K562 (cell line): ENCODE results near the gene EVI5. TPM values are rescaled to one million over a fixed set of nuclear protein-coding genes. Genes with fewer than 3 reads are reported as not detected.
A peak's percentile ranks its signal among the peaks of the same experiment; 100 is the strongest.

ENCODE experiments used
- ATAC-seq: fragments of 200-7000 bp; cut with Tn5 transposase; 3 replicates; pipeline ENCODE4 v1.9.1; 2020; ENCODE audit warnings: moderate library complexity
- BruUV-seq: library from RNA; stranded (reverse); fragments of 400-500 nt; replicated peaks from 2 replicates; lab custom pipeline; 2021; lab: Mats Ljungman, UMichigan
- CTCF ChIA-PET: fragments of 300-600 bp; formaldehyde crosslinking; extraction: SDS; loops from one replicate; lab custom pipeline; 2021; ENCODE audit warnings: low intra/inter-chr PET ratio; lab: Yijun Ruan, JAX
- POLR2A ChIA-PET: fragments of 300-600, 350-650 bp; sonication (Branson Sonifier 250); formaldehyde crosslinking; extraction: SDS; loops from one replicate; lab custom pipeline; 2021; ENCODE audit warnings: antibody characterized with exemption, inconsistent platforms; lab: Yijun Ruan, JAX
- DNase-seq, 4 experiments: peaks; one replicate each; pipeline versions ENCODE4 v3.0.0 to v3.0.0-alpha.2; 2011 to 2018; ENCODE audit warnings: low spot score in 3 of 4, mixed read lengths in 3 of 4; ENCODE audit errors: extremely low read depth in 1 of 4
- FAIRE-seq: peaks from 2 replicates; lab custom pipeline; 2011; peaks lifted over from hg19 to GRCh38; lab: Jason Lieb, UNC
- H2AFZ ChIP-seq: 2 replicates; pipeline ENCODE4 v1.6.0; 2011; ENCODE audit warnings: low read depth, low read length, control low read depth, inconsistent platforms
- H3K27ac ChIP-seq: fragments of 200-600 bp; 3 replicates; pipeline ENCODE4 v1.8.0; 2011; ENCODE audit warnings: low read depth, mild to moderate bottlenecking, control low read depth, inconsistent platforms, low read length, moderate library complexity, mixed read lengths; ENCODE audit errors: extremely low read depth
- H3K27me3 ChIP-seq, 2 experiments: fragments of 300-600 bp in 1 of 2; 2 replicates in 1 of 2; 3 replicates in 1 of 2; pipeline versions ENCODE4 v1.6.0 to v1.8.0; 2011; ENCODE audit warnings: inconsistent platforms in 2 of 2, low read length in 2 of 2, mild to moderate bottlenecking in 1 of 2, mixed read lengths in 1 of 2, moderate library complexity in 1 of 2; ENCODE audit not compliant: control insufficient read depth in 2 of 2, insufficient read depth in 2 of 2
- H3K36me3 ChIP-seq: fragments of 300-600 bp; 3 replicates; pipeline ENCODE4 v1.8.0; 2011; ENCODE audit warnings: mild to moderate bottlenecking, low read length, inconsistent platforms; ENCODE audit not compliant: control insufficient read depth, insufficient read depth
- H3K4me1 ChIP-seq, 2 experiments: fragments of 200-600 bp in 1 of 2; replicated peaks in 1 of 2; 2 replicates in 1 of 2; 3 replicates in 1 of 2; pipeline versions ENCODE4 v1.5.1 to v1.8.0; 2011; ENCODE audit warnings: inconsistent platforms in 2 of 2, low read length in 2 of 2, mild to moderate bottlenecking in 1 of 2, mixed read lengths in 1 of 2, moderate library complexity in 1 of 2; ENCODE audit not compliant: control insufficient read depth in 2 of 2, insufficient read depth in 2 of 2
- H3K4me2 ChIP-seq: 2 replicates; pipeline ENCODE4 v1.6.1; 2011; ENCODE audit warnings: low read length, control low read depth, inconsistent platforms, mixed read lengths; ENCODE audit not compliant: insufficient read depth
- H3K4me3 ChIP-seq: fragments of 200-600 bp; sonication (generic), shearing (Covaris generic); 2 replicates; pipeline ENCODE4 v1.5.1; 2016; ENCODE audit warnings: control low read depth, inconsistent platforms
- H3K79me2 ChIP-seq: fragments of 200-600 bp; 3 replicates; pipeline ENCODE4 v1.8.0; 2011; ENCODE audit warnings: low read length, inconsistent platforms; ENCODE audit not compliant: control insufficient read depth, insufficient read depth
- H3K9ac ChIP-seq, 2 experiments: 2 replicates each; pipeline versions ENCODE4 v1.6.0 to v1.6.1; 2011; ENCODE audit warnings: low read depth in 2 of 2, low read length in 2 of 2, control low read depth in 1 of 2, inconsistent platforms in 1 of 2, mild to moderate bottlenecking in 1 of 2, mixed read lengths in 1 of 2; ENCODE audit not compliant: insufficient read depth in 1 of 2
- H3K9me1 ChIP-seq: one replicate; pipeline ENCODE4 v1.6.0; 2011; ENCODE audit warnings: inconsistent platforms, mild to moderate bottlenecking, low read length, moderate library complexity; ENCODE audit not compliant: control insufficient read depth, insufficient read depth
- H3K9me3 ChIP-seq: replicated peaks from 2 replicates; pipeline ENCODE4 v1.5.1; 2011; ENCODE audit warnings: low read depth, low read length, inconsistent platforms; ENCODE audit not compliant: control insufficient read depth, insufficient read depth
- H4K20me1 ChIP-seq: replicated peaks from 2 replicates; pipeline ENCODE4 v1.6.1; 2011; ENCODE audit warnings: low read length, inconsistent platforms, mixed read lengths; ENCODE audit not compliant: control insufficient read depth, insufficient read depth
- BACH1 ChIP-seq: fragments of 200-800 bp; sonication (Bioruptor generic); IDR thresholded peaks from 2 replicates; pipeline ENCODE4 v1.6.1; 2016; ENCODE audit warnings: missing genetic modification characterization, missing compliant biosample characterization
- CBFB ChIP-seq: sonication (generic); formaldehyde crosslinking; IDR thresholded peaks from 2 replicates; pipeline ENCODE4 v1.4.0; 2020; ENCODE audit warnings: mild to moderate bottlenecking, missing genetic modification reagents
- FOSL1 ChIP-seq: fragments of 200-800 bp; sonication (Bioruptor generic); conservative IDR thresholded peaks from 2 replicates; pipeline ENCODE4 v1.6.1; 2016; ENCODE audit warnings: missing genetic modification characterization, missing compliant biosample characterization
- HDAC3 ChIP-seq: fragments of 450-650 bp; IDR thresholded peaks from 2 replicates; pipeline ENCODE4 v1.6.1; 2018; ENCODE audit warnings: borderline replicate concordance, mild to moderate bottlenecking, moderate library complexity; ENCODE audit not compliant: partially characterized antibody
- KLF6 ChIP-seq: fragments of 250-450 bp; sonication (Bioruptor Pico); IDR thresholded peaks from 2 replicates; pipeline ENCODE4 v1.4.0; 2020; ENCODE audit warnings: mild to moderate bottlenecking, moderate library complexity, borderline replicate concordance
- MNT ChIP-seq, 2 experiments: fragments of 450-650 bp; conservative IDR thresholded peaks; 2 replicates each; pipeline ENCODE4 v1.6.1; 2017; ENCODE audit warnings: mild to moderate bottlenecking in 2 of 2, moderate library complexity in 2 of 2
- POU5F1 ChIP-seq: fragments of 150-350 bp; IDR thresholded peaks from 2 replicates; pipeline ENCODE4 v1.6.1; 2014; ENCODE audit warnings: borderline replicate concordance, low read length, low read depth, mild to moderate bottlenecking; ENCODE audit not compliant: partially characterized antibody
- RFX5 ChIP-seq: IDR thresholded peaks from 2 replicates; pipeline ENCODE4 v1.6.1; 2011; ENCODE audit warnings: low read depth, mild to moderate bottlenecking, improper control_type of control experiment, low read length
- SMAD2 ChIP-seq: fragments of 150-350 bp; IDR thresholded peaks from 2 replicates; pipeline ENCODE4 v1.6.1; 2014; ENCODE audit warnings: low read depth, mild to moderate bottlenecking, low read length
- SMAD3 ChIP-seq: fragments of 450-650 bp; formaldehyde crosslinking; conservative IDR thresholded peaks from 2 replicates; pipeline ENCODE4 v1.4.0; 2020; ENCODE audit warnings: mild to moderate bottlenecking
- SMARCE1 ChIP-seq: fragments of 450-650 bp; IDR thresholded peaks from 2 replicates; pipeline ENCODE4 v1.7.1; 2016; ENCODE audit warnings: mild to moderate bottlenecking
- TRIM28 ChIP-seq: fragments of 450-650 bp; IDR thresholded peaks from 2 replicates; pipeline ENCODE4 v1.6.1; 2017
- ZNF121 ChIP-seq: sonication (generic); formaldehyde crosslinking; conservative IDR thresholded peaks from 2 replicates; pipeline ENCODE4 v1.8.0; 2022; ENCODE audit warnings: missing genetic modification reagents
- ZNF143 ChIP-seq: sonication (generic); formaldehyde crosslinking; IDR thresholded peaks from 2 replicates; pipeline ENCODE4 v1.9.0; 2022; ENCODE audit warnings: mild to moderate bottlenecking, missing genetic modification reagents
- ZNF347 ChIP-seq: fragments of 450-650 bp; formaldehyde crosslinking; IDR thresholded peaks from 2 replicates; pipeline ENCODE4 v1.4.0; 2020; ENCODE audit warnings: low read depth, mild to moderate bottlenecking, moderate library complexity
- ZNF586 ChIP-seq: fragments of 450-650 bp; formaldehyde crosslinking; conservative IDR thresholded peaks from 2 replicates; pipeline ENCODE4 v1.4.0; 2020; ENCODE audit warnings: mild to moderate bottlenecking, moderate library complexity
- ZNF75A ChIP-seq: fragments of 450-650 bp; formaldehyde crosslinking; IDR thresholded peaks from 2 replicates; pipeline ENCODE4 v1.4.0; 2020; ENCODE audit warnings: mild to moderate bottlenecking
- ZNF79 ChIP-seq: fragments of 250-450 bp; sonication (Bioruptor Pico); IDR thresholded peaks from 2 replicates; pipeline ENCODE4 v1.4.0; 2020; ENCODE audit warnings: low read depth, mild to moderate bottlenecking, moderate library complexity
- WGBS: fragments of 100-300 bp; shearing (Covaris generic); methylation state at CpG from one replicate; pipeline ENCODE4 v1.1.6; 2016; ENCODE audit warnings: low coverage, mixed read lengths; ENCODE audit not compliant: insufficient coverage; ENCODE audit errors: missing lambda C conversion rate; 5-methylcytosine and 5-hydroxymethylcytosine counted together
- in situ Hi-C: fragments of 300-500 bp; cut with MboI; formaldehyde crosslinking; loops from 4 replicates; pipeline ENCODE4 v1.15.0; 2018; ENCODE audit warnings: inconsistent platforms, mixed read lengths
- intact Hi-C: fragments of 100-400 bp; cut with micrococcal nuclease; formaldehyde crosslinking; loops from 2 replicates; pipeline ENCODE4 v1.14.2; 2022
- polyA plus RNA-seq, 8 experiments: library from polyadenylated mRNA; depleted of rRNA in 4 of 8; stranded (reverse) in 5 of 8; unstranded in 3 of 8; fragments of >200 nt; fragmentation: Nextera tagmentation in 2 of 8; fragmentation: Illumina TruSeq in 1 of 8; extraction: Ambion mirVana in 2 of 8; extraction: Trizol in 1 of 8; gene quantifications; 2 replicates each; pipeline versions ENCODE4 v1.2.1 to v1.2.3, GENCODE V29; 2011 to 2014; ENCODE audit warnings: inconsistent platforms in 1 of 8, missing spikeins in 1 of 8
- total RNA-seq, 7 experiments: library from RNA; depleted of rRNA in 6 of 7; stranded (reverse); fragments of >200 nt in 6 of 7; fragmentation: Illumina TruSeq in 2 of 7; extraction: Trizol in 2 of 7; gene quantifications; 2 replicates each; pipeline versions ENCODE4 v1.2.1 to v1.2.3, GENCODE V29; 2011 to 2021; ENCODE audit warnings: low replicate concordance in 1 of 7
- TF ChIP-seq, protein P1 (sequence below): fragments of 250-450 bp; sonication (Bioruptor Pico); IDR thresholded peaks from 2 replicates; pipeline ENCODE4 v1.5.0; 2021; ENCODE audit warnings: mild to moderate bottlenecking, moderate library complexity

The EVI5 gene
- total and polyA plus RNA-seq, 9 of the 15 experiments (the other 6 are each of a cell fraction or from before 2014, with no cell fraction given) = 1.7 to 50.1 (median 13.7) TPM

- intact Hi-C loops = no loop called here
- DNase-seq (peak in 1 of 4 experiments; percentile 62), ATAC-seq (peak; percentile 58), FAIRE-seq (peak; percentile 77)
- Histone ChIP-seq H3K27ac (peak overlapping the region; percentile 46; the same call in 2 of the 3 replicates), H4K20me1 (no peaks in the 10 kb centered on the region), H2AFZ (no peak overlapping the region; the same call in none of the 2 replicates), H3K4me1 (peaks cover 6 to 39% of the 10 kb centered on the region in 2 experiments; a peak in 3 of 5 replicates), H3K4me3 (no peak overlapping the region), H3K27me3 (no peaks in the 10 kb centered on the region), H3K9ac (no peak overlapping the region), H3K9me3 (no peaks in the 10 kb centered on the region), H3K4me2 (no peak overlapping the region), H3K9me1 (no peaks in the 10 kb centered on the region), H3K79me2 (peaks cover 27% of the 10 kb centered on the region), H3K36me3 (no peaks in the 10 kb centered on the region)
- in situ Hi-C loops = no loop called here
- ChIA-PET CTCF (no interaction called here), POLR2A (interaction anchor here (0.6 kb wide), 1 partner anchor 124 kb away, joined by 3 read pairs; no protein-coding TSS in a partner anchor)
- BruUV-seq = no TSS peak
- 22% methylated on average over 2 of the region's 2 CpGs for WGBS
- TF ChIP-seq TRIM28 = peak; percentile 20; the same call in 1 of the 2 replicates
- no peak for TF ChIP-seq KLF6 (CRISPR knock-in tag)
- no peak for TF ChIP-seq ZNF347 (CRISPR knock-in tag)
- TF ChIP-seq ZNF143 (CRISPR knock-in tag) = no peak
- no peak for TF ChIP-seq HDAC3
- TF ChIP-seq RFX5 = no peak
- TF ChIP-seq CBFB = no peak
- 0 out of 4 replicates have a peak, but pooled peaks of 1 of the 2 experiments have one; percentile 21 for TF ChIP-seq MNT (conservative IDR thresholded peaks at IDR 0.05)
- no peak for TF ChIP-seq POU5F1
- TF ChIP-seq, protein P1, sequence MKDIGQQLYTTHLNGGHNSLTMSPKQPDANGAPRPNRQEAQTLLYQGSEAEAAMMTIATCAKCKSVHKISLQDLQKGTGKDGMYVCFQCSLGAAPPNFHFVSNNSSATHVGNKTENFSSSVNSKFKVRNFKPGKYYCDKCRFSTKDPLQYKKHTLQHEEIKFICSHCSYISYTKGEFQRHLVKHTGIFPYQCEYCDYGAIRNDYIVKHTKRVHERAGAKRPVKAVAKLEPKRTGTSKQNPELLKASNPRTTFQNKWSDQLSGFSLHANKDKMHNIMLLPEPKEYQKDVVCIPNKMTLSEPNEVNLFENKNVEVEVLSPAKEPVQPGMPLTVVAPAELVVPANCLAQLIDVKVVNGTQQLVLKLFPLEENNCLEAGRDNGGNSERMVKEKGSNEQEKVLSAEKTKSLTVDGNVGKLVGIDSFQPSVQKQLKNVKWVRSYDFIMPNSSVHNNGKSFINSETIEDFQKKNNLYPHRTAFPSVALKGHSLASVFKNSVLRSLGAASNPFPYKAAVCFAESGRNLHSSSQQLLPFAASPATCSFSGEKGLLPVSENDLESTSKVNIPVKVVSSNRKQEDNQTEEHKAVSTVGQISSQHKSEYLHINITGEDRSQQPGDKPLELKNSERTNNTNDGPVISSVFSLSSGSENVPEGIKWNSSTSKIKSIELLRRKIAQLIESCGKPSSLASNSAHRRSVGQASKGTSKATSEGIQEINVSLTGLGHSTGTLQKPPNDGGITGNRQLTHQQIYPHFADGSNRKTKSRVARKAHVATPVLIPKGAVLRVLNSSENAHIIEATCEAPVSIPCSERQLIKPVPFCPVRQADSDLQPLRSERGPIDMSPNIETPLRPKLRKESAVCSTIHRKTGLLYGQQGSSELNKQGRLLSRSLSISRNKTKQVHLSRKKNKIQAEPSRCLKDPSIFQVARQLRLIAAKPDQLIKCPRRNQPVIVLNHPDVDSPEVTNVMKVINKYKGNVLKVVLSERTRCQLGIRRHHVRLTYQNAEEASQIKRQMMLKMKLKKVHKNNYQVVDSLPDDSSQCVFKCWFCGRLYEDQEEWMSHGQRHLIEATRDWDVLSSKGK (CRISPR knock-in tag) = no peak
- no peak for TF ChIP-seq ZNF586
- TF ChIP-seq SMAD3 (CRISPR knock-in tag) = no peak
- TF ChIP-seq FOSL1 (tag) = 0 out of 2 replicates have a peak, but pooled peaks have one; percentile 39
- TF ChIP-seq BACH1 (tag) = peak; percentile 98
- no peak for TF ChIP-seq ZNF79 (CRISPR knock-in tag)
- TF ChIP-seq ZNF121 (CRISPR knock-in tag) = no peak
- TF ChIP-seq SMARCE1 = peak; percentile 77
- no peak for TF ChIP-seq SMAD2
- TF ChIP-seq ZNF75A (CRISPR knock-in tag) = no peak
Observed at GRCh38 chr1:92708368-92708950, 76.4 kb downstream of the EVI5 start.
